GM21381 (cell line): Measurements from ENCODE around the gene ZDHHC9.

ENCODE experiments used
- ATAC-seq: cut with Tn5 transposase; IDR thresholded peaks from one replicate; pipeline ENCODE4 v1.9.1; 2021; ENCODE audit warnings: mild to moderate bottlenecking, moderate library complexity; ENCODE audit not compliant: unreplicated experiment

ZDHHC9 gene

DNA sequence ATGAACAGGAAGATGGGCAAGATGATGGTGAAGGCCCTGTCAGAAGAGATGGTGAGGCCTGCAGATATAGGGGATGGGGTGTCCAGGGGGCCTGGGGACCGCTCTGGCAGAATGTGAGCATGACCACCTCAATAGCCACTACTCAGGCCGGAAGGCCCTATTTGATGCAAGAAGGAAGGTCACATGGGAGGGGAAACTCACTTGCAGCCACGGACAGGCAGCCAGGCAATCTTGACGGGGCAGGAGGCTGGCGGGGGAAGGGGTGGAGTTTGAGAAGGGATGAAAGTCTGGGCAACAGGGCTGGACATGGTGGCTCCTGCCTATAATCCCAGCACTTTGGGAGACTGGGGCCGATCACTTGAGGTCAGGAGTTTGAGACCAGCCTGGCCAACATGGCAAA is 55.2 kb downstream of the ZDHHC9 start:
- ATAC-seq: no peak

DNA sequence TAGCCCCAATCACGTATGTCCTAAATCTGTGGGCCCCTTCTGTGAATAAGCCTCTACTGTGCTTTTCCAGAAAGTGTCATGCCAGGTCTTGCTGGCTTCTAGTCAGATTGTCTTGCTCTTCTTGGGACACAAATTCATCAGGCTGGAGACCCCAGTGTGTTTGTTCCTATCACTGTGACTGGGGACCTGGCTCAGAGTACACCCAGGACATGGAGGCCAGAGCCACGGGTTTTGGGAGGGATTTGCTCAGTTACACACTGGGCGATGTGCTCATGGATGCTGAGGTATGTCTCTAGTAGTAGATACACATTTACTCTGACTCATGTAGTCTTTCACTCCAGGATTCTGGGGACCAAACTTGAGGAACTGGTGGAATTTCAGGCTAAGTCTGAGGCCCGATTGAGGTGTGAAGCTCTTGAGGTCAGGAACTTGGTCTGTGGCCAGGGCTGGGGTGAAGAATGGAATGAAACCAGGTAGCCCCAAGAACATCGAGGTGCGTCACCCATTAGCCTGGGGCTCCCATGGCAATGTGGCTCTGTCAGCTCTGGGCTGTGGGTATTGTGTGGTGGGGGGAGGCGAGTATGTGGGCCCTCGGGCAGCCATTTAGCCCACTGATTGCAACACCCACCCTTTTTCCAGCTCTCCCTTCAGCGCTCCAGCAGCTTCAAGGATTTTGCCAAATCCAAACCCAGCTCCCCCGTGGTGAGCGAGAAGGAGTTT is 56.2 kb downstream of the ZDHHC9 start:
- ATAC-seq: no peak

GRCh38 chrX:129786210-129786651 is 57.5 kb downstream of the ZDHHC9 start:
- peak; percentile 68 for ATAC-seq

GRCh38 chrX:129785160-129785947 is 58.3 kb downstream of the ZDHHC9 start:
- no peak for ATAC-seq

DNA sequence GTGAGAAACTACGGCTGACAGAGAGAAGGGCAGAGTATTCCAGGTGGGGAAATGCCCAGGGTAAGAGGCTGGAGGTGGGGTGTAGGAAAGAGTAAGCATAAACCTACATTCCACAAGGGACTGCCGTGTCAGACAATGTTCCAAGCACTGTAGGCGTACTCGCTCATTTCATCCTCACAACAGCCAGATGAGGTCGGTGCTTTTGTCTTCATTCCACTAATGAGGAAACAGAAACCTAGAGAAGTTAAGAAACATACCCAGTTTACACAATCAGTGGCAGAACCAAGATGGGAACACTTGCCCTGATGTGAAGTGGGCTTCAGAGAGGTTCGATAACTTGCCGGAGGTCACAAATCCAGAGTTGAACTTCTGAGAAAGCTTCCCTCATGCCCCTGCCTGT is 59.3 kb downstream of the ZDHHC9 start:
- no peak for ATAC-seq

- no peak for ATAC-seq
These were observed 60.4 kb downstream of the ZDHHC9 start for GRCh38 chrX:129783291-129783713.

DNA sequence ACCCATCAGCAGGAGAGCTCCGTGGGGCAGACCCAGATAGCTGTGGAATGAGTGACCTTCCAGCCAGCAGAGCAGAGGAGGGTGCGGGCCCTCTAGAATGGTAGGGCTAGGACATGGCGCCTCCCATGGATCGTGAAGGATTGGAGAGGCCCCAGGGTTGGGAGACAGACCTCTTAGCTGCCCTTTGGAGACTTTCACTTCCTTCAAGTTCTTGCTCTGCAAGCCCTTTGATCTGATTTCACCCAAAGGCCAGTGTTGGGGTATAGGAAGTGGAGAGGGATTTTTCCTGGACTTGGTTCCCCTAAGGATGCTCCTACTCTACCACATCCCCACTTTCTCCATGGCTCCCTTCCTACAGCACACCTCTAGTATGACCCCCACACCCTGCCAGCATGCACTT is 61.0 kb downstream of the ZDHHC9 start:
- no peak for ATAC-seq

- ATAC-seq: no peak
These were observed 61.8 kb downstream of the ZDHHC9 start for GRCh38 chrX:129781680-129782495.

GRCh38 chrX:129781134-129781672 is 62.5 kb downstream of the ZDHHC9 start:
- ATAC-seq: peak; percentile 62

DNA sequence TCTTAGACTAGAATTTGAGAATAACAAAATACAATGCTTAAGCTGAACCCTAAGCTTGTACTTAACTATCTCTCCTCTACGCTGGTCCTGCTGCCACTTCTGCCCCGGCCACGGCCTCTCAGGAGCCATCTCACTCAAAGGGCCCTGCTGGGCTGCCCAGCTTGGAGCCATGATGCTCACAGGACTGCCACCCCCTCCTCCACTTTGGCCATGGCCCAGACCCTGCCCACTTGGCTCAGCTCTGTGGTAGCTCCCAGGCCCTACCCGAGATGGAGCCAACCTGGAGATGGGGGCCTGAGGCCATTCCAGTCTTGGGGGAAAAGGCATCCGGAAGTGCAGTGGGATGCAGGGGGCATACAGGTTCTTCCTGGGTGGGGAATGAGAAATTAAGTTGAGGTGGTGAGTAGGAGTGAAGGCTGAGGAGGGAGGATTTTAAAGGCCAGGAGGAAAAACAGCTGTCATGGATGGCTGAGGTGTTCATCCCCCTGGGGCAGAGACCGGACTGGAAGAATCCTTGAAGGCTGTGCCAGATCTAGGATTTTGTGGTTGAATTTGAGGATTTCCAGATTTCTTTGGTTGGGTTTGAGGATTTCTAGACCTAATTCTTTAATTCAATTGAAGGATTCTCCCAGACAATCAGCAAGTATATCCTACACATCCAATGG is 63.1 kb downstream of the ZDHHC9 start:
- ATAC-seq: no peak

- peak; percentile 36 for ATAC-seq
These were observed 63.9 kb downstream of the ZDHHC9 start, which contains the start of gene SASH3 for GRCh38 chrX:129779747-129780146. SASH3 (plus strand) TSS chrX:129779949; CDS start chrX:129780098, 149 bp downstream.

DNA sequence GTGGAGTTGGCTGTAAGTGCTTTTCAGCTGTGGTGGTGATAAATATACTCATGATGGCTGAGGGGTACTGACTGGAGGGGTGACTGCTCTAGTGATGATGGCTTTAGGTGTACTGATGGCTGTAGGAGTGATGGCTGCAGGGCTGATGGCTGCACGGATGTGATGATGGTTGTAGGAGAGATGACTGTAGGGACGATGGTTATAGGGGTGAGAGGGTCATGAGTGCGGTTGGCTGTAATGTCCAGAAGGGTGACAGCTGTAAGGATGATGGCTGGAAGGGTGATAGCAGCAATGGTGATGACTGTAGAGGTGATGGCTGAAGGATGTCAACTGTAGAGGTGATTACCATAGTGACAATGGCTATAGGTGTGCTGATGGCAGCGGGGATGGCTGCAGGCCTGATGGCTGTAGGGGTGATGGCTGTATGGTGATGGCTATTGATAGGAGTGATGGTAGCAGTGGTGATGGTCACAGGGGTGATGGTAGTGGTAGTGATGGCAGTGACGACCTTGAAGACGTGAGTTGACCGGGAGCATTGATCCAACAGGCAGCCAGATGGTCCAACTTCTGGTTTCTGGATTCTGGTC is 64.5 kb downstream of the ZDHHC9 start:
- ATAC-seq: no peak

- peak; percentile 21 for ATAC-seq
These were observed 66.3 kb downstream of the ZDHHC9 start for GRCh38 chrX:129777218-129778030.

GRCh38 chrX:129773649-129774458 is 69.8 kb downstream of the ZDHHC9 start:
- no peak for ATAC-seq

DNA sequence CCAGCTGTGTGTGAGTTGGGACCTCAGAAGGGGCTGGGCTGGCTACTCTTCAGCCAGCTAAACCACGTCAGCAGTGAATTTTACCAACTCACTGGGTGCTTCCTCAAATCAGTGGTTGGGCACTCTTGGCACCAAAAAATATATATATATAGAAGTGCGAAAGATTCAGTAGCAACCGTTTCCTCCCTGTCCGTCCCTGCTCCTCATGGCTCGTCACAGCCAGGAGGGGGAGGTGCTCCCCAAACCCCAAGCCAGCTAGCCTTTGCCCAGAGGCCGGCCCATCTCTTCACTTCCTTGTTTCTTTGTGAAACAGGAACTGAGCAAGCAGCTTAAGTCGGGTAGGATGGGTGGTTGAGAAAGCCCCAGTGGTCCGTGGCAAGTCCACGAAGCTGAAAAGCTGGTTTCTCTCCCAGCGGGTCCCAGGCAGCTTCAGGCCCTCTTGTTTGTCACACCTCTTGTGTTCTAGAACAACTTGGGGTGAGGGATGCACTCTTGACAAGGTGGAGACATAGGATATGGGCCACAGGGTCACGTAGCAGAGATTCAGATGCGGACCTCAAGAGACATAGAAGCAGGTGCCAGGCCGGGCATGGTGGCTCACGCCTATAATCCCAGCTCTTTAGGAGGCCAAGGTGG is 70.8 kb downstream of the ZDHHC9 start:
- peak; percentile 61 for ATAC-seq

DNA sequence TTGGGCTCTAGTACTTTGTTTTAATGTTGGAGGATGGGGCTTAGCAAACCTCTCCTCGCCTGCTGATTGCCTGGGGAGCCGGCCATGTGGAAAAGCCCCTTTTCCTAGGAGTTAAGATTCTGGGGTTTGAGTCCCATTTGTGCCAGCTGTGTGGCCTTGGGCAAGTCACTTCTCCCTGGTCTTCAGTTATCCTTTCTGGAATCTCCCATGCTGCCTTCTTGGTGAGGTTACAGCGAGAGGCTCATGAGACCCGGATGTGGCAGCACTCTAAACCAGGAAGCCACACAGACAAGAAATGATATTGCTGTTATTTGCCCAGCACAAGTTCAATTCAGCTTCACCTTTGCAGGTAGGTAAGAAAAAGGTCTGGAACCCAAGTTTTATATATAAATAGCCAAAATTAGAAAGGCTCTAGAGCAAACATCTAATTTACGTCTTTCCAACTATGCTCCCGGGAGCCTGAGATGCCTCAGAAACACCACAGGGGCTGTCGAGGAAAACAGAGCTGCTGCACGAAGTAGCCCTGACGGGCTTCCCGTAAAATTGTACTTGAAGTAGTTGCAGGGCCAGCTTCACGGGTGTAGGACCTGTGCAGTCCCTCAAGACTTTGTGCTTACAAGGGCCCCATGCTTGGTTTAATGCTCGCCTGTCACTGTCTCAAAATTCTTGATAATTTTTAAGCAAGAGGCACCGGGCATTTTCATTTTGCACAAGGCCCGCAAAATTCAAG is 72.3 kb downstream of the ZDHHC9 start:
- no peak for ATAC-seq

GRCh38 chrX:129769467-129770154 is 74.1 kb downstream of the ZDHHC9 start:
- peak; percentile 52 for ATAC-seq
